K562 (cell line): ENCODE data around the gene TRAK1. TPM values are rescaled to one million over a fixed set of nuclear protein-coding genes. Genes with fewer than 3 reads are reported as not detected.

Experiments used
- ATAC-seq: fragments of 200-7000 bp; cut with Tn5 transposase; 3 replicates; pipeline ENCODE4 v1.9.1; 2020; ENCODE audit warnings: moderate library complexity
- BruUV-seq: library from RNA; stranded (reverse); fragments of 400-500 nt; replicated peaks from 2 replicates; lab custom pipeline; 2021; lab: Mats Ljungman, UMichigan
- CTCF ChIA-PET: fragments of 300-600 bp; formaldehyde crosslinking; extraction: SDS; loops from one replicate; lab custom pipeline; 2021; ENCODE audit warnings: low intra/inter-chr PET ratio; lab: Yijun Ruan, JAX
- POLR2A ChIA-PET: fragments of 300-600, 350-650 bp; sonication (Branson Sonifier 250); formaldehyde crosslinking; extraction: SDS; loops from one replicate; lab custom pipeline; 2021; ENCODE audit warnings: antibody characterized with exemption, inconsistent platforms; lab: Yijun Ruan, JAX
- DNase-seq, 4 experiments: peaks; one replicate each; pipeline versions ENCODE4 v3.0.0 to v3.0.0-alpha.2; 2011 to 2018; ENCODE audit warnings: low spot score in 3 of 4, mixed read lengths in 3 of 4; ENCODE audit errors: extremely low read depth in 1 of 4
- FAIRE-seq: peaks from 2 replicates; lab custom pipeline; 2011; peaks lifted over from hg19 to GRCh38; lab: Jason Lieb, UNC
- H2AFZ ChIP-seq: 2 replicates; pipeline ENCODE4 v1.6.0; 2011; ENCODE audit warnings: low read depth, low read length, control low read depth, inconsistent platforms
- H3K27ac ChIP-seq: fragments of 200-600 bp; 3 replicates; pipeline ENCODE4 v1.8.0; 2011; ENCODE audit warnings: low read depth, mild to moderate bottlenecking, control low read depth, inconsistent platforms, low read length, moderate library complexity, mixed read lengths; ENCODE audit errors: extremely low read depth
- H3K27me3 ChIP-seq, 2 experiments: fragments of 300-600 bp in 1 of 2; 2 replicates in 1 of 2; 3 replicates in 1 of 2; pipeline versions ENCODE4 v1.6.0 to v1.8.0; 2011; ENCODE audit warnings: inconsistent platforms in 2 of 2, low read length in 2 of 2, mild to moderate bottlenecking in 1 of 2, mixed read lengths in 1 of 2, moderate library complexity in 1 of 2; ENCODE audit not compliant: control insufficient read depth in 2 of 2, insufficient read depth in 2 of 2
- H3K36me3 ChIP-seq: fragments of 300-600 bp; 3 replicates; pipeline ENCODE4 v1.8.0; 2011; ENCODE audit warnings: mild to moderate bottlenecking, low read length, inconsistent platforms; ENCODE audit not compliant: control insufficient read depth, insufficient read depth
- H3K4me1 ChIP-seq, 2 experiments: fragments of 200-600 bp in 1 of 2; replicated peaks in 1 of 2; 2 replicates in 1 of 2; 3 replicates in 1 of 2; pipeline versions ENCODE4 v1.5.1 to v1.8.0; 2011; ENCODE audit warnings: inconsistent platforms in 2 of 2, low read length in 2 of 2, mild to moderate bottlenecking in 1 of 2, mixed read lengths in 1 of 2, moderate library complexity in 1 of 2; ENCODE audit not compliant: control insufficient read depth in 2 of 2, insufficient read depth in 2 of 2
- H3K4me2 ChIP-seq: 2 replicates; pipeline ENCODE4 v1.6.1; 2011; ENCODE audit warnings: low read length, control low read depth, inconsistent platforms, mixed read lengths; ENCODE audit not compliant: insufficient read depth
- H3K4me3 ChIP-seq: fragments of 200-600 bp; sonication (generic), shearing (Covaris generic); 2 replicates; pipeline ENCODE4 v1.5.1; 2016; ENCODE audit warnings: control low read depth, inconsistent platforms
- H3K79me2 ChIP-seq: fragments of 200-600 bp; 3 replicates; pipeline ENCODE4 v1.8.0; 2011; ENCODE audit warnings: low read length, inconsistent platforms; ENCODE audit not compliant: control insufficient read depth, insufficient read depth
- H3K9ac ChIP-seq, 2 experiments: 2 replicates each; pipeline versions ENCODE4 v1.6.0 to v1.6.1; 2011; ENCODE audit warnings: low read depth in 2 of 2, low read length in 2 of 2, control low read depth in 1 of 2, inconsistent platforms in 1 of 2, mild to moderate bottlenecking in 1 of 2, mixed read lengths in 1 of 2; ENCODE audit not compliant: insufficient read depth in 1 of 2
- H3K9me1 ChIP-seq: one replicate; pipeline ENCODE4 v1.6.0; 2011; ENCODE audit warnings: inconsistent platforms, mild to moderate bottlenecking, low read length, moderate library complexity; ENCODE audit not compliant: control insufficient read depth, insufficient read depth
- H3K9me3 ChIP-seq: replicated peaks from 2 replicates; pipeline ENCODE4 v1.5.1; 2011; ENCODE audit warnings: low read depth, low read length, inconsistent platforms; ENCODE audit not compliant: control insufficient read depth, insufficient read depth
- H4K20me1 ChIP-seq: replicated peaks from 2 replicates; pipeline ENCODE4 v1.6.1; 2011; ENCODE audit warnings: low read length, inconsistent platforms, mixed read lengths; ENCODE audit not compliant: control insufficient read depth, insufficient read depth
- ATF2 ChIP-seq: sonication (generic); formaldehyde crosslinking; IDR thresholded peaks from 2 replicates; pipeline ENCODE4 v1.8.1; 2022; ENCODE audit warnings: missing genetic modification reagents
- BCL6 ChIP-seq: fragments of 250-450 bp; sonication (Bioruptor Pico); IDR thresholded peaks from 2 replicates; pipeline ENCODE4 v1.4.0; 2020
- BDP1 ChIP-seq: IDR thresholded peaks from 3 replicates; pipeline ENCODE4 v1.6.1; 2011; ENCODE audit not compliant: insufficient read length, insufficient read depth
- BRCA1 ChIP-seq, 2 experiments: fragments of 450-650 bp in 1 of 2; sonication (generic) in 1 of 2; formaldehyde crosslinking in 1 of 2; IDR thresholded peaks; 2 replicates each; pipeline versions ENCODE4 v1.5.0 to v1.6.1; 2017 to 2020; ENCODE audit warnings: mild to moderate bottlenecking in 1 of 2, missing genetic modification reagents in 1 of 2
- CBFB ChIP-seq: sonication (generic); formaldehyde crosslinking; IDR thresholded peaks from 2 replicates; pipeline ENCODE4 v1.4.0; 2020; ENCODE audit warnings: mild to moderate bottlenecking, missing genetic modification reagents
- FIP1L1 ChIP-seq: fragments of 200-400 bp; formaldehyde crosslinking; IDR thresholded peaks from 2 replicates; pipeline ENCODE4 v1.6.1; 2018; ENCODE audit warnings: mild to moderate bottlenecking, low read depth, low read length; ENCODE audit not compliant: poor library complexity, severe bottlenecking
- HINFP ChIP-seq: fragments of 450-650 bp; conservative IDR thresholded peaks from 2 replicates; pipeline ENCODE4 v1.6.1; 2016; ENCODE audit warnings: missing genetic modification characterization, low read depth, mild to moderate bottlenecking, control low read depth, missing compliant biosample characterization
- RAD51 ChIP-seq: fragments of 450-650 bp; IDR thresholded peaks from 2 replicates; pipeline ENCODE4 v1.7.1; 2016; ENCODE audit warnings: low read depth, mild to moderate bottlenecking, borderline replicate concordance
- RFX5 ChIP-seq: IDR thresholded peaks from 2 replicates; pipeline ENCODE4 v1.6.1; 2011; ENCODE audit warnings: low read depth, mild to moderate bottlenecking, improper control_type of control experiment, low read length
- SMARCB1 ChIP-seq: IDR thresholded peaks from 2 replicates; pipeline ENCODE4 v1.6.1; 2011; ENCODE audit warnings: improper control_type of control experiment, low read depth; ENCODE audit not compliant: insufficient read length
- SNIP1 ChIP-seq: fragments of 450-650 bp; IDR thresholded peaks from 2 replicates; pipeline ENCODE4 v1.7.1; 2017; ENCODE audit warnings: low read depth, mild to moderate bottlenecking
- SRSF9 ChIP-seq: fragments of 200-400 bp; formaldehyde crosslinking; IDR thresholded peaks from 2 replicates; pipeline ENCODE4 v1.6.1; 2017; ENCODE audit warnings: low read depth, low read length, borderline replicate concordance
- STAT5B ChIP-seq: fragments of 250-450 bp; sonication (Bioruptor Pico); IDR thresholded peaks from 2 replicates; pipeline ENCODE4 v1.8.0; 2021; ENCODE audit warnings: mild to moderate bottlenecking, inconsistent platforms
- ZC3H4 ChIP-seq: sonication (generic); formaldehyde crosslinking; IDR thresholded peaks from 2 replicates; pipeline ENCODE4 v1.9.0; 2021; ENCODE audit warnings: missing genetic modification reagents, borderline replicate concordance
- ZNF121 ChIP-seq: sonication (generic); formaldehyde crosslinking; conservative IDR thresholded peaks from 2 replicates; pipeline ENCODE4 v1.8.0; 2022; ENCODE audit warnings: missing genetic modification reagents
- ZNF3 ChIP-seq: fragments of 250-450 bp; sonication (Bioruptor Pico); IDR thresholded peaks from 2 replicates; pipeline ENCODE4 v1.5.0; 2021; ENCODE audit warnings: mild to moderate bottlenecking, moderate library complexity
- WGBS: fragments of 100-300 bp; shearing (Covaris generic); methylation state at CpG from one replicate; pipeline ENCODE4 v1.1.6; 2016; ENCODE audit warnings: low coverage, mixed read lengths; ENCODE audit not compliant: insufficient coverage; ENCODE audit errors: missing lambda C conversion rate; 5-methylcytosine and 5-hydroxymethylcytosine counted together
- in situ Hi-C: fragments of 300-500 bp; cut with MboI; formaldehyde crosslinking; loops from 4 replicates; pipeline ENCODE4 v1.15.0; 2018; ENCODE audit warnings: inconsistent platforms, mixed read lengths
- intact Hi-C: fragments of 100-400 bp; cut with micrococcal nuclease; formaldehyde crosslinking; loops from 2 replicates; pipeline ENCODE4 v1.14.2; 2022
- polyA plus RNA-seq, 8 experiments: library from polyadenylated mRNA; depleted of rRNA in 4 of 8; stranded (reverse) in 5 of 8; unstranded in 3 of 8; fragments of >200 nt; fragmentation: Nextera tagmentation in 2 of 8; fragmentation: Illumina TruSeq in 1 of 8; extraction: Ambion mirVana in 2 of 8; extraction: Trizol in 1 of 8; gene quantifications; 2 replicates each; pipeline versions ENCODE4 v1.2.1 to v1.2.3, GENCODE V29; 2011 to 2014; ENCODE audit warnings: inconsistent platforms in 1 of 8, missing spikeins in 1 of 8
- total RNA-seq, 7 experiments: library from RNA; depleted of rRNA in 6 of 7; stranded (reverse); fragments of >200 nt in 6 of 7; fragmentation: Illumina TruSeq in 2 of 7; extraction: Trizol in 2 of 7; gene quantifications; 2 replicates each; pipeline versions ENCODE4 v1.2.1 to v1.2.3, GENCODE V29; 2011 to 2021; ENCODE audit warnings: low replicate concordance in 1 of 7

Gene TRAK1
- total and polyA plus RNA-seq, 9 of the 15 experiments (the other 6 are each of a cell fraction or from before 2014, with no cell fraction given) = 5.3 to 28.5 (median 17.5) TPM

- intact Hi-C loops = loop anchor here (5.0 kb wide), 1 partner anchor 98 kb away; no protein-coding TSS in a partner anchor
- H3K36me3 ChIP-seq = peaks cover 3% of the 10 kb centered on the region; the same call in 1 of the 3 replicates
These were observed 4.4 kb downstream of the TRAK1 start for GRCh38 chr3:42095540-42095939.

More at GRCh38 chr3:42095540-42095939, 4.4 kb downstream of the TRAK1 start:
- Histone ChIP-seq H3K79me2 (no peaks in the 10 kb centered on the region), H4K20me1 (peaks cover 11% of the 10 kb centered on the region), H3K9ac (no peak overlapping the region), H3K4me3 (no peak overlapping the region), H3K9me3 (no peaks in the 10 kb centered on the region), H3K27ac (no peak overlapping the region), H2AFZ (no peak overlapping the region), H3K4me1 (peaks cover 0 to 4% of the 10 kb centered on the region in 2 experiments; a peak in 1 of 5 replicates), H3K27me3 (no peaks in the 10 kb centered on the region), H3K4me2 (no peak overlapping the region), H3K9me1 (no peaks in the 10 kb centered on the region)
- DNase-seq = no peak
- no peak for ATAC-seq
- no peak for FAIRE-seq
- in situ Hi-C loops = loop anchor here (25.0 kb wide), 1 partner anchor 183 kb away; no protein-coding TSS in a partner anchor
- no TSS peak for BruUV-seq
- no peak for TF ChIP-seq CBFB (CRISPR knock-in tag)
- no peak for TF ChIP-seq SMARCB1
- TF ChIP-seq STAT5B = no peak
- no peak for TF ChIP-seq SNIP1
- TF ChIP-seq RAD51 = no peak
- no peak for TF ChIP-seq ZNF121 (CRISPR knock-in tag)
- TF ChIP-seq ZC3H4 (CRISPR knock-in tag) = no peak
- no peak for TF ChIP-seq BRCA1 (IDR thresholded peaks at IDR 0.05)
- no peak for TF ChIP-seq BRCA1 (CRISPR knock-in tag; IDR thresholded peaks at IDR 0.05)
- no peak for TF ChIP-seq BDP1
- TF ChIP-seq ZNF3 = no peak
- TF ChIP-seq FIP1L1 = no peak
- no peak for TF ChIP-seq SRSF9
- no peak for TF ChIP-seq BCL6 (CRISPR knock-in tag)
- TF ChIP-seq HINFP (tag) = no peak
- TF ChIP-seq RFX5 = no peak
- no peak for TF ChIP-seq ATF2 (CRISPR knock-in tag)
- ChIA-PET CTCF (no interaction called here), POLR2A (no interaction called here)
- 77% methylated on average over 2 of the region's 2 CpGs for WGBS
